Nephron progenitor cell (in vitro differentiated cells): ENCODE results near the gene CERK.
"Not testable (repeated sequence)": the region's sequence is repeated elsewhere in the genome, so short reads cannot be mapped to it uniquely, and the experiment has no call there.

Source experiments
- DNase-seq: peaks from one replicate; pipeline ENCODE4 v3.0.0; 2021
- H3K27ac Mint-ChIP-seq: 2 replicates; pipeline ENCODE4 v1.8.0; 2021; ENCODE audit warnings: mild to moderate bottlenecking, moderate library complexity, mixed read lengths
- H3K27me3 Mint-ChIP-seq: 2 replicates; pipeline ENCODE4 v1.8.0; 2021; ENCODE audit warnings: mild to moderate bottlenecking, low read depth, mixed read lengths; ENCODE audit not compliant: poor library complexity
- H3K36me3 Mint-ChIP-seq: 2 replicates; pipeline ENCODE4 v1.8.0; 2021; ENCODE audit warnings: low read depth, mixed read lengths
- H3K4me1 Mint-ChIP-seq: 2 replicates; pipeline ENCODE4 v1.8.0; 2021; ENCODE audit warnings: mixed read lengths
- H3K4me3 Mint-ChIP-seq: 2 replicates; pipeline ENCODE4 v1.8.0; 2021; ENCODE audit warnings: mild to moderate bottlenecking, moderate library complexity, mixed read lengths
- H3K9me3 Mint-ChIP-seq: 2 replicates; pipeline ENCODE4 v1.8.0; 2021; ENCODE audit warnings: mild to moderate bottlenecking, moderate library complexity, mixed read lengths
- TF ChIP-seq, protein P1 (sequence below): fragments of 200-600 bp; sonication (generic); IDR thresholded peaks from 2 replicates; pipeline ENCODE4 v1.5.0; 2021; ENCODE audit warnings: antibody characterized with exemption

CERK gene

DNA sequence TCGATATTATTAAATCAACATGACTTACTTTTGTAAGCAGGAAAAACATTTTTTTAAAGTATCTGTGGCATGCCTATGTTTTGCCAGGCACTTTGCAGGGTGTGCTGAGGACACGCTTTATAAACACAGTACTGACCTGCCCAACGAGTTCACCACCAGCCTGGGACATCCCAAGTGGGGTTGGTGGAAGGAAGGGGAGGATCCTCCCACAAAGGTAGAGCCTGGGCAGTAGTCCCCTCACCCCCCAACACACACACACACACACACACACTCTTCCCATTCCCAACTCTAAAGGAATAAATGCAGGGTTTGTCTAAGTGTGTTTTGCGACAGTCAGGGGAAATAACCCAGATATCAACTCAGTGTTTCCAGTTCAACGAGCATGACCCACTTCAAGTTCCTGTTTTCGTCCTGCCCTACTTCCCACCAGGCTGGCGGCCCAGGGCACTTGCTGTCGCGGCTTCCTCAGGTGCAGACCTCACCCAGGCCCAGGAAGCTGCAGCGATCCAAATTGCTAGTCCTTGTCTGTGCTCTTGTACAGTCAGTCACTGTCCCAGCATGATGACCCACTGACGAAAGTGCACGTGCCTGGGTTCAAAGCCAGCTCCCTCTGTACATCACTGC lies 3.1 kb downstream of the CERK start:
- H3K36me3 Mint-ChIP-seq, result peaks cover 5% of the 10 kb centered on the region
- H3K27ac Mint-ChIP-seq, result peak overlapping the region; percentile 71
- H3K4me3 Mint-ChIP-seq, result peak overlapping the region; percentile 61
- peaks cover 7% of the 10 kb centered on the region for H3K27me3 Mint-ChIP-seq
- DNase-seq, result no peak
- no peaks in the 10 kb centered on the region for H3K9me3 Mint-ChIP-seq
- TF ChIP-seq, protein P1, sequence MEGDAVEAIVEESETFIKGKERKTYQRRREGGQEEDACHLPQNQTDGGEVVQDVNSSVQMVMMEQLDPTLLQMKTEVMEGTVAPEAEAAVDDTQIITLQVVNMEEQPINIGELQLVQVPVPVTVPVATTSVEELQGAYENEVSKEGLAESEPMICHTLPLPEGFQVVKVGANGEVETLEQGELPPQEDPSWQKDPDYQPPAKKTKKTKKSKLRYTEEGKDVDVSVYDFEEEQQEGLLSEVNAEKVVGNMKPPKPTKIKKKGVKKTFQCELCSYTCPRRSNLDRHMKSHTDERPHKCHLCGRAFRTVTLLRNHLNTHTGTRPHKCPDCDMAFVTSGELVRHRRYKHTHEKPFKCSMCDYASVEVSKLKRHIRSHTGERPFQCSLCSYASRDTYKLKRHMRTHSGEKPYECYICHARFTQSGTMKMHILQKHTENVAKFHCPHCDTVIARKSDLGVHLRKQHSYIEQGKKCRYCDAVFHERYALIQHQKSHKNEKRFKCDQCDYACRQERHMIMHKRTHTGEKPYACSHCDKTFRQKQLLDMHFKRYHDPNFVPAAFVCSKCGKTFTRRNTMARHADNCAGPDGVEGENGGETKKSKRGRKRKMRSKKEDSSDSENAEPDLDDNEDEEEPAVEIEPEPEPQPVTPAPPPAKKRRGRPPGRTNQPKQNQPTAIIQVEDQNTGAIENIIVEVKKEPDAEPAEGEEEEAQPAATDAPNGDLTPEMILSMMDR, result no peak
- peaks cover 74% of the 10 kb centered on the region for H3K4me1 Mint-ChIP-seq

DNA sequence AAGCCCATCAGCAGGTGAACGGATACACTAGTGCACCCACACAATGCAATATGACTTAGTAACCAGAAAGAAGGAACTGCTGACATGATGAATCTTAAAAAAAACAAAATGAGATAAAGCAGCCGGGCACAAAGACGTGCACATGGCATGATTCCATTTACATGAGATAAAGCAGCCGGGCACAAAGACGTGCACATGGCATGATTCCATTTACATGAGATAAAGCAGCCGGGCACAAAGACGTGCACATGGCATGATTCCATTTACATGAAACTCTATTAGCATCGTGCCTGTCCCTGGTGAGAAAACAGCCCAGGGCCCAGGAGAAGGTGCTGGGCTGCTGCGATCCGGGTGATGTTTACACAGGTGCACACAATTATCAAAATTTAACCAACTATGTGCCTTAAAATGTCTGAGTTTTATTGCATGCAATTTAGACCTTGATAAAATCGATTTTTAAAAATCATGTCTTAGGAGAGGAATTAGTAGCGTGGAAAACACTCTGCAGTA lies 3.8 kb downstream of the CERK start:
- not testable (repeated sequence) for H3K4me3 Mint-ChIP-seq

DNA sequence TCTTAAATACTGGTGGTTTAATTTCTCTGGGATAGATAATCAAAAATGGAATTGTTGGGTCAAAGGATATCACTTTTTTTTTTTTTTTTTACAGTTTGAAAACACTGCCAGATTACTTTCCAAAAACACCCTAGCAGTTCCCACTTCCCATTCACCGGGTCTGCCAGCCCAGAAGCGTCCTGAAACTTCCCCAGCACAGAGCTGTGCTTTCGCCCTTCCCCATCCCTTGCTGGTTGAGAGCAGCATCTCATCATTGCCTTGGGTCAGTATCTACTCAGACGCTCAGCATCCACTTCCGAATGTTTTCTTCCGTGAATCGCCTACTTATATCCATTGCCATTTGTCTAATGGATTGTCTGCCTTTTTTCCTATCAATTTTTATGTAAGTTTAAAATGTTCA lies 5.5 kb downstream of the CERK start:
- DNase-seq, result no peak
- Mint-ChIP-seq H3K27ac (no peak overlapping the region), H3K36me3 (peaks cover 10% of the 10 kb centered on the region), H3K4me3 (no peak overlapping the region), H3K27me3 (peaks cover 7% of the 10 kb centered on the region), H3K9me3 (no peaks in the 10 kb centered on the region), H3K4me1 (peaks cover 73% of the 10 kb centered on the region)
- TF ChIP-seq, protein P1, result no peak

More for the DNA sequence above, 3.8 kb downstream of the CERK start:
- not testable (repeated sequence) for H3K9me3 Mint-ChIP-seq, H3K27ac Mint-ChIP-seq, H3K27me3 Mint-ChIP-seq, DNase-seq, H3K36me3 Mint-ChIP-seq
- peaks cover 73% of the 10 kb centered on the region for H3K4me1 Mint-ChIP-seq

DNA sequence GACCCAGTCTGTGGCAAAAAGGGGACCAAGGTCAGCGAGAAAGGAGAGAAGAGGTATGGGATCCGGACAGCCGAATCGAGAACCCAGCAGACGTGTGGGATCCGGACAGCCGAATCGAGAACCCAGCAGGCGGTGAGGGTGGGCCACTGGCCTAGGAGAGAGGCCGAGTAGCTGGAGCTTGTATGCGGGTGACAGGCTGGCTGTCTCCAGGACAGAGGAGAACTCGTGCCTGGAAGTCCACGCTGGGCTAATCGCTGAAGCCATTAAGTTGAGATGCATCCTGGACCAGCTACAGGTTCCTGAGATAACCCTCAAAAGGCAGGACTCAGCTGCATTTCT lies 6.0 kb downstream of the CERK start:
- TF ChIP-seq, protein P1, result no peak
- Mint-ChIP-seq H3K9me3 (no peaks in the 10 kb centered on the region), H3K4me3 (peak overlapping the region; percentile 59), H3K4me1 (peaks cover 69% of the 10 kb centered on the region), H3K27ac (peak overlapping the region; percentile 95), H3K36me3 (peaks cover 10% of the 10 kb centered on the region), H3K27me3 (peaks cover 6% of the 10 kb centered on the region)
- DNase-seq, result no peak

DNA sequence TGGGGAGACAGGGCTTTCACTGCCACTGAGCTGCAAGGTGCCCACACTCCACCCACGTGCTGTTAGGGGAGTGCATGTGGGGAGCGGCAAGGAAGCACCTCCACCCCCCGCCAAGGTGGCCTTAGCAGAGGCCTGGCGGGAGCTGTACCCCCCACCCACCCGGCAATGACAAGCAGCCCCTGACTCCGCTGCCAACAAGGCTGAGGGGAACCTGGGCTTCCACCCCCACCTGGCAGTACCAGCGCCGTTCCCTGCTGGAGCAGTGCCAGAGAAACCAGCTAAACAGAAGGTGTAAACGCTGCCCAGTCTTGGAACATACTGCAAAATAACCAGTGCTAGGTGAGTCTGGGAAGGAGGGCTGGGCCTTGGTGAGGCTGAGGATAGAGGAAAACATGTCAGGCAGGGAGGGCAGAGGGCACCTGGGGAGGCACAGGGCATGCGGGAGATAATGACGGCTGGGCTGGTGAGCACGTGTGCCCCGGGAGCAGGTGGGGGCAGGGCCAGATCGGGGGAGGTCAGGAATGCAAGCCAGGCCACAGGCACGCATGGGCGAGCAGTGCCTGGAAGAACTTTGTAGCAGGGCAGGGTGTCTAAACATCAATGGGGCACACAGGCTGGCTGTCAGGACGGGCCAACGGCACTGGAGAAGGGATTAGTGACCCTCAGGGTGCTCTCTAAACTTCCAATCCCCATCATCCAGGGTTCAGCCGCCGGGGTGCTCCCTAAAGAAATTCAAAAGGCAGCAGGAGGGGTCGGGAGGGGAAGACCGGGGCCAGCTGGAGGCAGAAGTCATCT lies 6.6 kb downstream of the CERK start:
- Mint-ChIP-seq H3K27ac (peak overlapping the region; percentile 95), H3K4me1 (peaks cover 63% of the 10 kb centered on the region), H3K27me3 (no peaks in the 10 kb centered on the region), H3K4me3 (peak overlapping the region; percentile 59), H3K9me3 (no peaks in the 10 kb centered on the region), H3K36me3 (peaks cover 10% of the 10 kb centered on the region)
- TF ChIP-seq, protein P1, result no peak
- DNase-seq, result peak; percentile 65

DNA sequence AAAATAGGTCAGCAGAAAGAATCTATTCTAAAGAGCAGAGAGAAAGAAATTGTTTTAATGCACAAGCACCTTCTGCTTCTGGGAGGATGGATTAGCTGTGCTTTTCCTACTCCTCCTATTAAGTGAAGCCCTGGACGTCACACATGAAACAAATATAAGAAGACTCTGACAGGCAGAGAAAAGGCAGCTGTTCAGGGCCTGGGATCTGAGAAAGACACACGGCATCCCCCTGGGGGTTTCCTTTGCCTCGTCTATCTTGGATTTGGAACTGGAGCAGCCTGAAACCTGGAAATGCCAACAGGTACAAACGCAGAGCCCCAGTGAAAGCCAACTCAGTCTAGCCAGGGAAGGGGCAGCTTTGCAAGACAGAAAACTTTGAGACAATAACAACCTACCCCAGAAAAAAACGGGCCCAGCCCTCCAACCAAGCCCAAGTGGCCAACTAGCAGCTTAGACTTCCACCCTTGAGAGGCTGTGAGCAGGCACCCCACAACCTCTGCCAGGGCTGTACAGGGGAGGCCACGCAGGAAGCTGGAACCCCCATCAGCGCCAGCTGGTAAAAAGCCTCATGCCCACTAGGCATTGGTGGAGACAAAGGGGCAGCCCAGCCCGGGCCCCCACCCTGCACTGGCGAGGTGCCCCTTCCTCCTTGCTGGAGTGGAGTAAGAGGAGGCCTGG lies 7.3 kb downstream of the CERK start:
- DNase-seq, result no peak
- H3K27ac Mint-ChIP-seq, result peak overlapping the region; percentile 59
- H3K36me3 Mint-ChIP-seq, result peaks cover 10% of the 10 kb centered on the region
- H3K4me3 Mint-ChIP-seq, result peak overlapping the region; percentile 32
- H3K27me3 Mint-ChIP-seq, result no peaks in the 10 kb centered on the region
- no peaks in the 10 kb centered on the region for H3K9me3 Mint-ChIP-seq
- TF ChIP-seq, protein P1, result no peak
- H3K4me1 Mint-ChIP-seq, result peaks cover 57% of the 10 kb centered on the region
